ENCODE data around the gene NFIC. TPM values are rescaled to one million over a fixed set of nuclear protein-coding genes. Genes with fewer than 3 reads are reported as not detected.
"Not testable (repeated sequence)": the region's sequence is repeated elsewhere in the genome, so short reads cannot be mapped to it uniquely, and the experiment has no call there.

NFIC gene
- total RNA-seq, 1 donor, result 42.7 TPM

- TF ChIP-seq CTCF (IDR thresholded peaks at IDR 0.05; ENCODE audit: insufficient read depth, low read depth, low read length), result no peak
- no peak for DNase-seq (ENCODE audit: low read depth)
- H3K4me3 ChIP-seq (ENCODE audit: low read depth, low read length), result no peak overlapping the region
Measured at GRCh38 chr19:3333020-3333583, 33.3 kb upstream of the NFIC start.

GRCh38 chr19:3333662-3334061 is 32.7 kb upstream of the NFIC start:
- TF ChIP-seq CTCF (IDR thresholded peaks at IDR 0.05; ENCODE audit: insufficient read depth, low read depth, low read length), result no peak
- DNase-seq (ENCODE audit: low read depth), result no peak
- H3K4me3 ChIP-seq (ENCODE audit: low read depth, low read length), result no peak overlapping the region

DNA sequence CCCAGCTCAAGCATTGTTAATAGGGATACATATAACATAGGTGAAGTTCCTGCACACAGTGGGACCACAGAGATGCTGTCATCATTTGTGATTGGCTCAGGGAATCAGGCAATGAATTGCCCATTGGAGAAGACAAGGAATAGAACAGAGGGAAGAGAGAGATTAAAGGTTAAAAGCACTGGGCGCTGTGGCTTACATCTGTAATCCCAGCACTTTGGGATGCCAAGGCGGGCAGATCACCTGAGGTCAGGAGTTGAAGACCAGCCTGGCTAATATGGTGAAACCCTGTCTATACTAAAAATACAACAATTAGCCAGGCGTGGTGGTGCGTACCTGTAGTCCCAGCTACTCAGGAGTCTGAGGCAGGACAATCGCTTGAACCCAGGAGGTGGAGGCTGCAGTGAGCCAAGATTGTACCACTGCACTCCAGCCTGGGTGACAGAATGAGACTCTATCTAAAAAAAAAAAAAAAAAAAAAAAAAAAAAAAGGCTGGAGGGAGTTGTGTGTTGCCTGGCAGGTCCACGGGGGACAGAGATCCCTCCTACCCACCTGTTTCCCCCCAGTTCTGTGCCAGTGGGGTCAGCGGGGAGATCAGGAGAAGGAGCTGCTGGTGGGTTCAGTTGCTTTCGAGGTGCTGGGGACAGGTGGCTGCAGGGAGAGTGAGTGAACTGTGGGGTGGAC is 31.5 kb upstream of the NFIC start:
- not testable (repeated sequence) for DNase-seq (ENCODE audit: low read depth); H3K4me3 ChIP-seq (ENCODE audit: low read depth, low read length)

DNA sequence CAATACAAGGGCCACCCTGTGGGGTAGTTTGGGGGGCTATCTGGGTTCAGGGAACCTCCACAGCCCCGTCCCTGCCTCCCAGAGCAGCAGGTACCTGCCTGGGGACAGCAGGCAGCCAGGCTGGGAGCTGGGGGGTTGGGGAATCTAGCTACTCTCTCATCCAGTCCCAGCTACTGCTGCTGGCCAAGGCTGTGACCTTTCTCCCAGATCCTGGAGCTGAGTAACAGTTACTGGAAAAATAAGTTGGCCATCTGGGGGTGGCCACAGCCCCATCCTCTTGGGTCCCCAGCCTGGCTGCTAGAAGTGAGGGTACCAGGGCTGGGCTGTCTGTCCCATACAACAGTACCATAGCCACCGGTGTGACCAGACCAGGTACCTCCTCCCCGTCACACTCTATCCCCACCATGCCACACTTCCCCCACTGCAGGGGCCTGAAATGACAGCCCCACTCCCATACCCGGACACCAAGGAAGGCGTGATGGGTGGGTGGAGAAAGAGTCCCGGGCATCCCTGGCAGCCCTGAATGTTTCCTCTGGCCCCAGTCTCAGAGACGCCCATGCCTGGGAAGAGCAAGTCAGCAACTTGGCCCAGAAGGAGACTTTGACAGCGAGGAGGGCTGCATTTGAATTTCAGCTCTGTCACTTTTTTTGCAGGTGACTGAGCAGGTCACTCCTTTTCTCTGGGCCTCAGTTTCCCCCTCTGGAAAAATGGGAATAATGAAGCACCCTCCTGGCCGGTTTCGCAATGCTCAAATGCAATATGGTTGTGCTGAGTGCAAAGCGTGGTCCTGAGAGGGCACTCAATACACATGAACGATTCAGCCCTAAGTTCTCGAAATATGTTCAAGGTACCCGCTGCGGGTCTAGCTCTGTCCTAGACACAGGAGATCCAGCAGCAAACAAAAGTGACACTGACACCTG is 30.7 kb upstream of the NFIC start:
- no peak overlapping the region for H3K4me3 ChIP-seq (ENCODE audit: low read depth, low read length)
- no peak for TF ChIP-seq CTCF (IDR thresholded peaks at IDR 0.05; ENCODE audit: insufficient read depth, low read depth, low read length)
- peak; percentile 72 for DNase-seq (ENCODE audit: low read depth)

GRCh38 chr19:3336351-3336679 is 30.1 kb upstream of the NFIC start:
- H3K4me3 ChIP-seq (ENCODE audit: low read depth, low read length), result no peak overlapping the region
- TF ChIP-seq CTCF (IDR thresholded peaks at IDR 0.05; ENCODE audit: insufficient read depth, low read depth, low read length), result no peak
- no peak for DNase-seq (ENCODE audit: low read depth)

- H3K4me3 ChIP-seq (ENCODE audit: low read depth, low read length), result no peak overlapping the region
- DNase-seq (ENCODE audit: low read depth), result peak; percentile 94
- TF ChIP-seq CTCF (IDR thresholded peaks at IDR 0.05; ENCODE audit: insufficient read depth, low read depth, low read length), result no peak
Measured at GRCh38 chr19:3336680-3337523, 29.5 kb upstream of the NFIC start.

Measured in fibroblast of villous mesenchyme (primary cell).